H9 (cell line): ENCODE measurements around the gene OSBPL1A. TPM values are rescaled to one million over a fixed set of nuclear protein-coding genes. Genes with fewer than 3 reads are reported as not detected.

Experiments
- DNase-seq: peaks from one replicate; pipeline ENCODE4 v3.0.0-alpha.2; 2017
- H2AFZ ChIP-seq: one replicate; pipeline ENCODE4 v1.6.1; 2013; ENCODE audit warnings: mild to moderate bottlenecking, low read length, control low read depth, moderate library complexity
- H2AK5ac ChIP-seq: 2 replicates; pipeline ENCODE4 v1.6.1; 2013; ENCODE audit warnings: low read length, control low read depth, mixed read lengths; ENCODE audit not compliant: insufficient read length
- H2BK120ac ChIP-seq: one replicate; pipeline ENCODE4 v1.6.1; 2013; ENCODE audit warnings: low read depth, mild to moderate bottlenecking, low read length, control low read depth, inconsistent platforms; ENCODE audit not compliant: poor library complexity, severe bottlenecking
- H2BK12ac ChIP-seq: 2 replicates; pipeline ENCODE4 v1.6.1; 2013; ENCODE audit warnings: low read length, control low read depth, mixed read lengths, low read depth; ENCODE audit not compliant: insufficient read length
- H2BK15ac ChIP-seq: 2 replicates; pipeline ENCODE4 v1.6.1; 2013; ENCODE audit warnings: low read depth, low read length, control low read depth
- H2BK20ac ChIP-seq: one replicate; pipeline ENCODE4 v1.6.1; 2013; ENCODE audit warnings: low read depth, mild to moderate bottlenecking, low read length, control low read depth, inconsistent platforms; ENCODE audit not compliant: poor library complexity, severe bottlenecking
- H2BK5ac ChIP-seq: 2 replicates; pipeline ENCODE4 v1.6.1; 2013; ENCODE audit warnings: low read length, control low read depth, mixed read lengths; ENCODE audit not compliant: insufficient read length
- H3K14ac ChIP-seq: 2 replicates; pipeline ENCODE4 v1.6.1; 2013; ENCODE audit warnings: low read length, control low read depth; ENCODE audit not compliant: insufficient read depth
- H3K18ac ChIP-seq: 2 replicates; pipeline ENCODE4 v1.6.1; 2013; ENCODE audit warnings: low read depth, mild to moderate bottlenecking, mixed read lengths, low read length, control low read depth; ENCODE audit not compliant: insufficient read length
- H3K23ac ChIP-seq: 2 replicates; pipeline ENCODE4 v1.6.1; 2013; ENCODE audit warnings: low read length, control low read depth, mixed read lengths, low read depth; ENCODE audit not compliant: insufficient read length
- H3K23me2 ChIP-seq: 2 replicates; pipeline ENCODE4 v1.6.1; 2013; ENCODE audit warnings: low read depth, mild to moderate bottlenecking, mixed read lengths, low read length, control low read depth; ENCODE audit not compliant: insufficient read length, poor library complexity, severe bottlenecking
- H3K27ac ChIP-seq: 2 replicates; pipeline ENCODE4 v1.5.1; 2013; ENCODE audit warnings: low read length, control low read depth, mixed read lengths, low read depth; ENCODE audit not compliant: insufficient read length
- H3K27me3 ChIP-seq: 2 replicates; pipeline ENCODE4 v1.6.1; 2013; ENCODE audit warnings: low read length, control low read depth, inconsistent platforms; ENCODE audit not compliant: insufficient read depth
- H3K4ac ChIP-seq: 2 replicates; pipeline ENCODE4 v1.6.1; 2013; ENCODE audit warnings: low read depth, mild to moderate bottlenecking, control low read depth, inconsistent platforms, low read length, moderate library complexity
- H3K4me1 ChIP-seq: 2 replicates; pipeline ENCODE4 v1.6.1; 2013; ENCODE audit warnings: low read length, control low read depth, inconsistent platforms; ENCODE audit not compliant: insufficient read depth
- H3K4me2 ChIP-seq: 2 replicates; pipeline ENCODE4 v1.6.1; 2013; ENCODE audit warnings: low read length, control low read depth, mixed read lengths; ENCODE audit not compliant: insufficient read length, insufficient read depth
- H3K56ac ChIP-seq: 2 replicates; pipeline ENCODE4 v1.6.1; 2013; ENCODE audit warnings: low read depth, mild to moderate bottlenecking, mixed read lengths, low read length, control low read depth; ENCODE audit not compliant: insufficient read length
- H3K79me1 ChIP-seq: 2 replicates; pipeline ENCODE4 v1.6.1; 2013; ENCODE audit warnings: low read depth, mild to moderate bottlenecking, moderate library complexity, low read length, control low read depth, inconsistent platforms; ENCODE audit not compliant: insufficient read depth, poor library complexity, severe bottlenecking
- H3K79me2 ChIP-seq: 2 replicates; pipeline ENCODE4 v1.6.1; 2013; ENCODE audit warnings: low read length, control low read depth, inconsistent platforms; ENCODE audit not compliant: insufficient read depth
- H3K9ac ChIP-seq: 2 replicates; pipeline ENCODE4 v1.6.1; 2013; ENCODE audit warnings: low read length, control low read depth, mixed read lengths; ENCODE audit not compliant: insufficient read length; ENCODE audit errors: extremely low read depth
- H3K9me3 ChIP-seq: one replicate; pipeline ENCODE4 v1.6.1; 2013; ENCODE audit warnings: low read depth, low read length, inconsistent platforms; ENCODE audit not compliant: control insufficient read depth
- H3T11ph ChIP-seq: one replicate; pipeline ENCODE4 v1.6.1; 2013; ENCODE audit warnings: mild to moderate bottlenecking, low read length, control low read depth, inconsistent platforms
- H4K20me1 ChIP-seq: one replicate; pipeline ENCODE4 v1.6.1; 2013; ENCODE audit not compliant: control insufficient read depth, insufficient read length, insufficient read depth
- H4K5ac ChIP-seq: 2 replicates; pipeline ENCODE4 v1.6.1; 2013; ENCODE audit warnings: low read depth, mild to moderate bottlenecking, mixed read lengths, low read length, control low read depth; ENCODE audit not compliant: insufficient read length
- H4K8ac ChIP-seq: replicated peaks from 2 replicates; pipeline ENCODE4 v1.6.1; 2013; ENCODE audit warnings: low read length, control low read depth, mixed read lengths, low read depth; ENCODE audit not compliant: insufficient read length
- H4K91ac ChIP-seq: 2 replicates; pipeline ENCODE4 v1.6.1; 2013; ENCODE audit warnings: low read depth, mild to moderate bottlenecking, moderate library complexity, mixed read lengths, low read length, control low read depth; ENCODE audit not compliant: insufficient read length
- H3K27ac Mint-ChIP-seq, 3 experiments: 2 replicates in 2 of 3; 3 replicates in 1 of 3; pipeline ENCODE4 v1.8.0; 2020 to 2021; ENCODE audit warnings: mixed read lengths in 3 of 3, mild to moderate bottlenecking in 1 of 3, moderate library complexity in 1 of 3
- H3K27me3 Mint-ChIP-seq: 2 replicates; pipeline ENCODE4 v1.8.0; 2021; ENCODE audit warnings: low read depth, mild to moderate bottlenecking, moderate library complexity, mixed read lengths
- H3K36me3 Mint-ChIP-seq, 3 experiments: 2 replicates in 2 of 3; 3 replicates in 1 of 3; pipeline ENCODE4 v1.8.0; 2020 to 2021; ENCODE audit warnings: low read depth in 3 of 3, mixed read lengths in 3 of 3; ENCODE audit not compliant: insufficient read depth in 1 of 3
- H3K4me1 Mint-ChIP-seq, 2 experiments: 2 replicates each; pipeline ENCODE4 v1.8.0; 2020; ENCODE audit warnings: mixed read lengths in 2 of 2
- H3K4me3 Mint-ChIP-seq, 2 experiments: 2 replicates in 1 of 2; 3 replicates in 1 of 2; pipeline ENCODE4 v1.8.0; 2020 to 2021; ENCODE audit warnings: mild to moderate bottlenecking in 2 of 2, mixed read lengths in 2 of 2, moderate library complexity in 1 of 2
- H3K9me3 Mint-ChIP-seq, 2 experiments: 2 replicates in 1 of 2; 3 replicates in 1 of 2; pipeline ENCODE4 v1.8.0; 2020; ENCODE audit warnings: mild to moderate bottlenecking in 2 of 2, mixed read lengths in 2 of 2, moderate library complexity in 1 of 2
- CTCF ChIP-seq: fragments of 200-600 bp; sonication (generic); conservative IDR thresholded peaks from 3 replicates; pipeline ENCODE4 v1.8.0; 2021; ENCODE audit warnings: antibody characterized with exemption, mild to moderate bottlenecking
- WGBS: extraction: QIAGEN DNeasy Blood & Tissue Kit; methylation state at CpG from one replicate; pipeline ENCODE4 v1.1.7; 2013; ENCODE audit warnings: missing lambda C conversion rate, low lambda C conversion rate, mixed read lengths; ENCODE audit not compliant: insufficient read length; ENCODE audit errors: extremely low coverage; 5-methylcytosine and 5-hydroxymethylcytosine counted together
- total RNA-seq: library from RNA; stranded (reverse); gene quantifications from 2 replicates; pipeline ENCODE4 v1.2.1, GENCODE V29; 2021

OSBPL1A gene
- total RNA-seq, 1 experiment from 2014 or later: 33.9 TPM

- WGBS: no CpG with 5 or more reads among the region's 3 CpGs
- TF ChIP-seq CTCF: no peak
- Histone ChIP-seq H3K14ac (no peak overlapping the region), H3K27ac (no peak overlapping the region), H2BK5ac (no peak overlapping the region), H3K23ac (no peak overlapping the region), H4K5ac (no peak overlapping the region), H2AFZ (no peak overlapping the region), H3K23me2 (no peaks in the 10 kb centered on the region), H4K20me1 (no peaks in the 10 kb centered on the region), H3K9me3 (no peaks in the 10 kb centered on the region), H3T11ph (no peak overlapping the region), H4K91ac (no peak overlapping the region), H2BK12ac (no peak overlapping the region), H2BK120ac (no peak overlapping the region), H3K56ac (no peak overlapping the region), H2BK20ac (no peak overlapping the region), H3K79me2 (peaks cover 3% of the 10 kb centered on the region; the same call in 1 of the 2 replicates), H3K79me1 (no peaks in the 10 kb centered on the region), H3K4me2 (no peak overlapping the region), H2AK5ac (no peak overlapping the region), H3K9ac (no peak overlapping the region), H3K18ac (no peak overlapping the region), H3K4ac (no peak overlapping the region), H4K8ac (no peak overlapping the region), H3K4me1 (no peaks in the 10 kb centered on the region), H2BK15ac (no peak overlapping the region), H3K27me3 (no peaks in the 10 kb centered on the region)
- Mint-ChIP-seq H3K4me1 (peaks cover 13 to 14% of the 10 kb centered on the region in 2 experiments), H3K9me3 (no peaks in the 10 kb centered on the region), H3K27ac (no peak overlapping the region), H3K36me3 (peaks cover 18 to 59% (median 47%) of the 10 kb centered on the region in 3 experiments; a peak in 6 of 7 replicates), H3K4me3 (no peak overlapping the region), H3K27me3 (no peaks in the 10 kb centered on the region)
- no peak for DNase-seq
These were observed 35.0 kb upstream of the OSBPL1A start for GRCh38 chr18:24432618-24433017.
